DOHH2 (cell line): ENCODE data around the gene CAMK1G.

Experiments used
- CTCF ChIP-seq: fragments of 200-600 bp; sonication (generic); IDR thresholded peaks from one replicate; pipeline ENCODE4 v1.5.1; 2014; ENCODE audit warnings: antibody characterized with exemption, mild to moderate bottlenecking, low read depth, low read length; ENCODE audit not compliant: poor library complexity, severe bottlenecking
- EZH2phosphoT487 ChIP-seq: fragments of 200-600 bp; sonication (generic); IDR thresholded peaks from 2 replicates; pipeline ENCODE4 v1.6.1; 2017; ENCODE audit warnings: borderline replicate concordance, mild to moderate bottlenecking, antibody characterized with exemption, low read length, moderate library complexity, mixed read lengths

GRCh38 chr1:209593747-209594146 is 10.2 kb downstream of the CAMK1G start:
- no peak for TF ChIP-seq CTCF
- TF ChIP-seq EZH2phosphoT487 = no peak
